RWPE2 (cell line): Measurements from ENCODE around the gene CMIP.

ENCODE experiments used
- ATAC-seq: fragments of 200-7000 bp; cut with Tn5 transposase; 3 replicates; pipeline ENCODE4 v1.9.1; 2021; ENCODE audit warnings: low read depth
- DNase-seq: peaks from one replicate; pipeline ENCODE4 v3.0.0-alpha.2; 2020; ENCODE audit warnings: low spot score
- H3K27ac ChIP-seq: fragments of 450-650 bp; 2 replicates; pipeline ENCODE4 v1.5.1; 2017; ENCODE audit warnings: mild to moderate bottlenecking; ENCODE audit not compliant: poor library complexity, severe bottlenecking
- H3K27me3 ChIP-seq: fragments of 250-450 bp; sonication (Bioruptor Pico); 2 replicates; pipeline ENCODE4 v1.5.1; 2021; ENCODE audit warnings: mild to moderate bottlenecking, moderate library complexity; ENCODE audit not compliant: insufficient read depth, poor library complexity, severe bottlenecking
- H3K36me3 ChIP-seq: fragments of 250-450 bp; sonication (Bioruptor Pico); 2 replicates; pipeline ENCODE4 v1.5.1; 2020; ENCODE audit warnings: low read depth, mild to moderate bottlenecking, moderate library complexity
- H3K4me1 ChIP-seq: fragments of 250-450 bp; sonication (Bioruptor Pico); 2 replicates; pipeline ENCODE4 v1.5.1; 2021; ENCODE audit warnings: mild to moderate bottlenecking, moderate library complexity; ENCODE audit not compliant: insufficient read depth, poor library complexity, severe bottlenecking
- H3K4me3 ChIP-seq: fragments of 250-450 bp; sonication (Bioruptor Pico); 2 replicates; pipeline ENCODE4 v1.5.1; 2021; ENCODE audit warnings: mild to moderate bottlenecking, moderate library complexity; ENCODE audit not compliant: severe bottlenecking
- H3K9me3 ChIP-seq: fragments of 250-450 bp; sonication (Bioruptor Pico); 2 replicates; pipeline ENCODE4 v1.5.1; 2021; ENCODE audit warnings: mild to moderate bottlenecking, moderate library complexity; ENCODE audit not compliant: severe bottlenecking
- CTCF ChIP-seq: fragments of 450-650 bp; IDR thresholded peaks from one replicate; pipeline ENCODE4 v1.5.1; 2017; ENCODE audit warnings: mild to moderate bottlenecking, moderate library complexity; ENCODE audit not compliant: poor library complexity, severe bottlenecking

The CMIP gene

DNA sequence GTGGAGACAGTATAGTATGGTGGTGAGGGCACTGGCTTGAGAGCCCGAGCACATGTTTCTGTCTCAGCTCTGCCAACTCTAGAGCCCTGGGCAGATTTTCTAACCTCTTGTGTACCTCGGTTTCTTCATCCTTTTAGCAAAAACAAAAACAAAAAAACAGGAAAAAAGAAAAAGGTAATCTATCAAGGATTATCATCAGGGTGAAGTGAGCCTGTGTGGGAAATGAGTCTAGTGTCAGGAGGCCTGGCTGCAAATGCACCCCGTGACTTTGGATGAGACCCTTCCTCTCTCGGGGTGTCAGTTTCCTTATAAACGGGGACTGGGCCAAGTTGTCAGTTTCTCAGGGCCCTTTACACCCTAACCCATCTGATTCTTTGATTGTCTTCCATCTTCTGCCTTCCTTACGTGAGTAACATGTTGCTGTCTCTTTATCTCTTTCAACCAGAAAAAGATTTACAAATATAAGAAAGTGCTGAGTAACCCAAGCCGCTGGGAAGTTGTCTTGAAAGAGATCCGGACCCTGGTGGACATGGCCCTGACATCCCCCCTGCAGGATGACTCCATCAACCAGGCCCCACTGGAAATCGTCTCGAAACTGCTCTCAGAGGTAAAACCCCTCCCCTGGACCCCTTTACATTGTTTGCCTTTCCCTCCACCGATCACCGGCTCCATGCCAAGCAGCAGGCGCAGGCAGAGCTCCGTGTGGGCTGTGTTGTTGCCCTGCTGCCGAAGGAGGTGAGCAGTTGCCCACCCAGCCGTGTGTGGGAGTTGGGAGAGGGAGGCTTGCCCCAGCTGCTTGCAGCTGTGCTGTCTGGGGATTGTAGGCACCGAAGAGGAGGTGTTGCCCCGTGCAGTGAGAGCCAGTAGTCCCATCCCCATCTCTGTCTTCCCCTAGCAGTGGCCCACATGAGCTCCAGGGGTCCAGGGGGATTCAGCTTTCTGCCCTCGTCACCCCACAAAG is 207.4 kb downstream of the CMIP start:
- no peak for TF ChIP-seq CTCF
- H3K4me3 ChIP-seq, result no peak overlapping the region

DNA sequence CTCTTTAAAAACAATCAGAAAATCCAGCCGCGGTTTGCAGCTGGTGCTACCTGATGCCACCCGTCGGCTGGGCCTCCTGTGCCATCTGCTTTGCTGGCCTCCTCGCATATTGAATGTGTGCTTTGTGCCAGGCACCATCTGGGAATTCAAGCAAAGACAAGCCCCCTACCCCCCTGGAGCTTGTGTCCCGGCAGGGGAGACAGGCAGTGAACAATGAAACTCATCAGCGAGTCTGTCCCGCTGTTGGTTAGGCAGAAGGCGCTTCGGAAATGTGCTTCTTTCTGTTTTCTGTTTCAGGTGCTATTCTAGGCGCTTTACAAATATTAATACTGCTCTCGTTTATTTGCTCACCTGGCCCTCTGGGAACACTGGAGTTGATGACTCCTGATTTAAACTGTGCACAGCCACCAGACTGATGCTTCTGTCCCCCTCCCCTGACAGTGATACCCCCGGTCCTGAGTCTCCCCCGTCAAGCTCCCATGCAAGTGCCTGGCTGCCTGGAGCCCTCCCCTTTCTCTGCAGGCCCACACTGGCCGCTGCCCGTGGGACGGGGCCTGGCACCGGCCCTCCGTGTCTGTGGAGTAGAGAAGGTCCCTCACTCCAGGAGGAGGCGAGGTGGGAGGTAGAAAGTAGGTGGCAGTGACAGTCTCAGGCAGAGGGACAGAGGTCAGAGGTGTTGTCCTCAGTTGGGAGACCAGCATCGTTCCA is 208.3 kb downstream of the CMIP start:
- no peak overlapping the region for H3K4me3 ChIP-seq
- H3K27me3 ChIP-seq, result no peaks in the 10 kb centered on the region
- TF ChIP-seq CTCF, result no peak
- H3K27ac ChIP-seq, result no peak overlapping the region
- ATAC-seq, result no peak
- no peaks in the 10 kb centered on the region for H3K4me1 ChIP-seq
- peaks cover 78% of the 10 kb centered on the region for H3K36me3 ChIP-seq
- no peak for DNase-seq
- no peaks in the 10 kb centered on the region for H3K9me3 ChIP-seq

More for the DNA sequence above, 207.4 kb downstream of the CMIP start:
- H3K9me3 ChIP-seq, result no peaks in the 10 kb centered on the region
- H3K36me3 ChIP-seq, result peaks cover 69% of the 10 kb centered on the region
- no peak for DNase-seq
- no peaks in the 10 kb centered on the region for H3K27me3 ChIP-seq
- ATAC-seq, result no peak
- peaks cover 5% of the 10 kb centered on the region for H3K4me1 ChIP-seq
- no peak overlapping the region for H3K27ac ChIP-seq

GRCh38 chr16:81654346-81654745 is 209.7 kb downstream of the CMIP start:
- Histone ChIP-seq H3K9me3 (no peaks in the 10 kb centered on the region), H3K27ac (no peak overlapping the region), H3K4me1 (no peaks in the 10 kb centered on the region), H3K4me3 (no peak overlapping the region), H3K27me3 (no peaks in the 10 kb centered on the region), H3K36me3 (peaks cover 88% of the 10 kb centered on the region)
- ATAC-seq (no peak), DNase-seq (no peak)
- TF ChIP-seq CTCF, result no peak

GRCh38 chr16:81655469-81656162 is 211.0 kb downstream of the CMIP start:
- TF ChIP-seq CTCF, result no peak
- H3K27ac ChIP-seq, result no peak overlapping the region
- no peak for ATAC-seq

More at GRCh38 chr16:81655469-81656162, 211.0 kb downstream of the CMIP start:
- DNase-seq, result no peak
- Histone ChIP-seq H3K4me1 (no peaks in the 10 kb centered on the region), H3K4me3 (no peak overlapping the region), H3K36me3 (peaks cover 95% of the 10 kb centered on the region), H3K27me3 (no peaks in the 10 kb centered on the region), H3K9me3 (no peaks in the 10 kb centered on the region)
